Lower lobe of right lung (tissue), 2 donors: ENCODE data around the gene LRRC23. TPM values are rescaled to one million over a fixed set of nuclear protein-coding genes. Genes with fewer than 3 reads are reported as not detected.

Source experiments
- ATAC-seq, 2 donors: fragments of 200-7000 bp; cut with Tn5 transposase; one replicate each; pipeline ENCODE4 v1.9.1; 2020 to 2022; ENCODE audit warnings: mild to moderate bottlenecking in 2 of 2, moderate library complexity in 2 of 2
- DNase-seq: peaks from one replicate; pipeline ENCODE4 v3.0.0-alpha.2; 2020
- H3K27ac ChIP-seq: fragments of 200-600 bp; one replicate; pipeline ENCODE4 v1.8.0; 2022
- H3K27me3 ChIP-seq: fragments of 200-600 bp; one replicate; pipeline ENCODE4 v1.8.0; 2022; ENCODE audit warnings: low read depth
- H3K36me3 ChIP-seq: fragments of 200-600 bp; one replicate; pipeline ENCODE4 v1.8.0; 2022; ENCODE audit warnings: mild to moderate bottlenecking
- H3K4me1 ChIP-seq: fragments of 200-600 bp; one replicate; pipeline ENCODE4 v1.8.0; 2022
- H3K4me3 ChIP-seq: fragments of 200-600 bp; one replicate; pipeline ENCODE4 v1.8.0; 2022; ENCODE audit warnings: mild to moderate bottlenecking
- H3K9me3 ChIP-seq: fragments of 200-600 bp; one replicate; pipeline ENCODE4 v1.8.0; 2022
- intact Hi-C: fragments of 100-400 bp; cut with DNase I; formaldehyde crosslinking; loops from one replicate; pipeline ENCODE4 v1.11.0; 2022
- total RNA-seq: library from RNA; stranded (reverse); fragmentation: NEBNext Ultra II Directional; extraction: Animal tissue kit (Norgen Biotek cat#: 25700); gene quantifications from one replicate; pipeline ENCODE4 v1.2.1, GENCODE V29; 2021
- TF ChIP-seq, protein P1 (sequence below): fragments of 200-600 bp; IDR thresholded peaks from one replicate; pipeline ENCODE4 v1.8.0; 2022; ENCODE audit warnings: antibody characterized with exemption, mild to moderate bottlenecking
- donor health status: DM: no; HTN: yes; CAD: no; lungs with severe emphysema.

Gene LRRC23
- total RNA-seq, 1 donor from 2014 or later: 26.6 TPM

DNA sequence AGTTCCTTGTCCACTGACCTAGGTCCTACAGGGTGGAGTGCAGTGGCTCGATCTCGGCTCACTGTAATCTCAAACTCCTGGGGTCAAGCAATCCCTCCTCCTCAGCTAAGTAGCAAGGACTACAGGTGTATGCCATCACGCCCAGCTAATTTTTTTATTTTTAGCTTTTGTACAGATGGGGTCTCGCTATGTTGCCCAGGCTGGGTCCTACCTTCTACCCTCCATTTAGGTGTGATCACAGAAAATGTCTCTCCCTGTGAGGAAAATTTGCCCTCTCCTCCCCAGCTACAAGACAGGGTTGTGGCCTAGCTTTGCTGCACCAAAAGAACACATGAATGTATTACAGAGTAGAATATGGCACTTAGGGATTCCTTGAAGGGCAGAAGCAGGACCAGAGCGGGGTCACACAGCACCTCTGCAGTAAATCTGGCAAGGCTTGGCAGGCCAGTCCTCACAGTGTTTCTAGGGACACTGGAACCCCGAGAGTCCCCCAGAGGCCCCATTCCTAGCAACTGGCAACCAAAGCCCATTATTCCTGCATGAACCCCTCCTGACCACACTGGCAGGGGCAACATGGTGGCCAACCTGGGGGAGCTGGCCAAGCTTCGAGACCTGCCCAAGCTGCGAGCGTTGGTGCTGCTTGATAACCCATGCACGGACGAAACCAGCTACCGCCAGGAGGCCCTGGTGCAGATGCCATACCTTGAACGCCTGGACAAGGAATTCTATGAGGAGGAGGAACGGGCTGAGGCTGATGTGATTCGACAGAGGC is 7.7 kb downstream of the LRRC23 start:
- no peaks in the 10 kb centered on the region for H3K9me3 ChIP-seq
- no peak for ATAC-seq
- no peak overlapping the region for H3K4me3 ChIP-seq
- TF ChIP-seq, protein P1, sequence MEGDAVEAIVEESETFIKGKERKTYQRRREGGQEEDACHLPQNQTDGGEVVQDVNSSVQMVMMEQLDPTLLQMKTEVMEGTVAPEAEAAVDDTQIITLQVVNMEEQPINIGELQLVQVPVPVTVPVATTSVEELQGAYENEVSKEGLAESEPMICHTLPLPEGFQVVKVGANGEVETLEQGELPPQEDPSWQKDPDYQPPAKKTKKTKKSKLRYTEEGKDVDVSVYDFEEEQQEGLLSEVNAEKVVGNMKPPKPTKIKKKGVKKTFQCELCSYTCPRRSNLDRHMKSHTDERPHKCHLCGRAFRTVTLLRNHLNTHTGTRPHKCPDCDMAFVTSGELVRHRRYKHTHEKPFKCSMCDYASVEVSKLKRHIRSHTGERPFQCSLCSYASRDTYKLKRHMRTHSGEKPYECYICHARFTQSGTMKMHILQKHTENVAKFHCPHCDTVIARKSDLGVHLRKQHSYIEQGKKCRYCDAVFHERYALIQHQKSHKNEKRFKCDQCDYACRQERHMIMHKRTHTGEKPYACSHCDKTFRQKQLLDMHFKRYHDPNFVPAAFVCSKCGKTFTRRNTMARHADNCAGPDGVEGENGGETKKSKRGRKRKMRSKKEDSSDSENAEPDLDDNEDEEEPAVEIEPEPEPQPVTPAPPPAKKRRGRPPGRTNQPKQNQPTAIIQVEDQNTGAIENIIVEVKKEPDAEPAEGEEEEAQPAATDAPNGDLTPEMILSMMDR: no peak
- DNase-seq: peak; percentile 47
- H3K27me3 ChIP-seq: peaks cover 4% of the 10 kb centered on the region
- H3K27ac ChIP-seq: no peak overlapping the region
- intact Hi-C loops: no loop called here
- H3K4me1 ChIP-seq: peaks cover 15% of the 10 kb centered on the region
- H3K36me3 ChIP-seq: peaks cover 6% of the 10 kb centered on the region

DNA sequence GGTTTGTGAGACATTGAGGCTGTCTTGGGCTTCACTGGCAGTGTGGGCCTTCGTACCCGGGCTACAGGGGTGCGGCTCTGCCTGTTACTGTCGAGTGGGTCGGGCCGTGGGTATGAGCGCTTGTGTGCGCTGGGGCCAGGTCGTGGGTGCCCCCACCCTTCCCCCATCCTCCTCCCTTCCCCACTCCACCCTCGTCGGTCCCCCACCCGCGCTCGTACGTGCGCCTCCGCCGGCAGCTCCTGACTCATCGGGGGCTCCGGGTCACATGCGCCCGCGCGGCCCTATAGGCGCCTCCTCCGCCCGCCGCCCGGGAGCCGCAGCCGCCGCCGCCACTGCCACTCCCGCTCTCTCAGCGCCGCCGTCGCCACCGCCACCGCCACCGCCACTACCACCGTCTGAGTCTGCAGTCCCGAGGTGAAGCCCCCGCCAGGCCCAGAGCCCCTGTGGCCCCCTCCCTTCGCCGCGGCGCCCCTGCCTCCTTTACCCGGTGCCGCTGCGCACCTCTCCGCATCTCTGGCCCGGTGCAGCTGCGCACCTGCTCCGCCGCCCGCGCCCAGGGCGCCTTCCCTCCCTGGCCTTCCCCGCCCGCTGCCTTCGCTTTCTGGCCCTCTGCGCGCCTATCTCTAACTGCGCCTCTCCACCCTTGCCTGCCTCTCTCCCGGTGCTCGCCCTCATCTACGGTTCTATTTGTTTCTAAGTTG is 9.8 kb downstream of the LRRC23 start, which contains the start of gene ENO2:
ENO2 (plus strand) TSS at position 335 of the 701 bp plus-strand sequence. CDS start 1,253 bp downstream, outside the sequence.
- intact Hi-C loops: no loop called here
- peak; percentile 91 to 95 for ATAC-seq
- Histone ChIP-seq H3K36me3 (peaks cover 11% of the 10 kb centered on the region), H3K9me3 (no peaks in the 10 kb centered on the region), H3K4me1 (peaks cover 15% of the 10 kb centered on the region), H3K27ac (peak within 1 kb of the TSS; percentile 76), H3K27me3 (peaks cover 4% of the 10 kb centered on the region), H3K4me3 (peak within 1 kb of the TSS; percentile 83)
- DNase-seq: peak; percentile 82
- TF ChIP-seq, protein P1: no peak

DNA sequence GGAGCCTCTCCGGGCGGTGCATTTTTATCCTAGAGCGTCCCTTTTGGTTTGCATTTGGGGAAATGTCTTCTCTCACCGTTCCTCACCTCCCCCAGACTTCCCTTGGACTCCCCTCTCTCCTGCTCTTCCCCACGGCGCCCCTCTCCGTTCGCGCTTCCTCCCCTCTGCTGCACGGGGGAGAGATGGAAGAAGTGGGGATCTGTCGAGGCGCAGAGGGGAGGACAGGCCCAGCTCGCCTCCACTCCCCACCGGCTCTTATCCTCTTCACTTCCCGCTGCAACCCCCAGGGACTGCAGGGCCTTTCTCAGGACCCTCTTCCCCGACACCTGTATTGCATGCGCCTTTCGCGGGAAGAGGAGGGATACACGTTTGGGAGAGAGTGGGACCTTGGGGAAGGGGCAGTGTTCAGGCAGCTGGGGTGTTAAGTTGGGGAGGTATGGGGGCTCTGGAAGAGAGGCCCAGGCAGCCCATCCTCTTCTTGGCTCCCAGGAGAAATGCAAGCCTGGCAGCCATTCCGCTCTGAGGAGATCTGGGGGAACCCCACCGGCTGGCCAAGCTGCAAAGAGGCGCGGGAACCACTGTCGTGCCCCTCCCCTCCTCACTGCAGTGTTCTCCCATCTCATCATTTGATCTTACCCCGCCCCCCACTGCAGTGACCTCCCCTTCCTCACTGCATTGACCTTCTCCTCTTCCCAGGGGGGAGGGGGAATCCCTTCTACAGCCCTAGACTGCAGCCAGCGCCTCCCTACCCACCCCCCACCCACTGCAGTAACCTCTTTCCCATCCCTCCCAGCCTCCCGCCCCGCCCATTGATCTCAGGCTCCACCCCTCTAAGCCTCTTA is 10.5 kb downstream of the LRRC23 start:
- TF ChIP-seq, protein P1: no peak
- Histone ChIP-seq H3K4me1 (peaks cover 15% of the 10 kb centered on the region), H3K4me3 (peak overlapping the region; percentile 83), H3K27ac (peak overlapping the region; percentile 76), H3K36me3 (peaks cover 16% of the 10 kb centered on the region), H3K9me3 (no peaks in the 10 kb centered on the region), H3K27me3 (peaks cover 4% of the 10 kb centered on the region)
- intact Hi-C loops: no loop called here
- DNase-seq (peak; percentile 49), ATAC-seq (peak; percentile 5 to 24)

DNA sequence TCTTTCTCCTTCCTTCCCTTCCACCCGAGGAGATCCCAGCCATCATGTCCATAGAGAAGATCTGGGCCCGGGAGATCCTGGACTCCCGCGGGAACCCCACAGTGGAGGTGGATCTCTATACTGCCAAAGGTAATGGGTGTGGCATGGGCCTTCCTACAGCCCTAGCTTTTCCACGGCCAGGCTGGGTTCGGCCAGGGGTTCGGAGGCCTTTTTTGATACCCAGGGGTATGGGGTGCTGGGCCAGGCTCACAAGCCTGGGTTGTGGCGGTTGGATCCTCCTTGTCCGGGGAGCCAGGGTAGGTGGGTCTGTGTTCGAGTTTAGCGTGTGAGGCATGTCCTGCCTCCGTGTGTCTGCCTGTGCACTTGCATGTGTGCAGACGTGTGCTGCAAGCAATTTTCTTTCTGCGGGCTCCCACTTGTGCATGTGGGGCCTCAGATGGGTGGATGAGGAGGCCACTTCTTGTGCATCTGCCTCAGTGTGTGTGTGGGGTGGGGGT is 11.2 kb downstream of the LRRC23 start:
- DNase-seq (no peak), ATAC-seq (no peak)
- TF ChIP-seq, protein P1: no peak
- Histone ChIP-seq H3K27me3 (peaks cover 4% of the 10 kb centered on the region), H3K4me3 (no peak overlapping the region), H3K4me1 (peaks cover 15% of the 10 kb centered on the region), H3K9me3 (no peaks in the 10 kb centered on the region), H3K36me3 (peaks cover 16% of the 10 kb centered on the region), H3K27ac (no peak overlapping the region)
- intact Hi-C loops: no loop called here
